ENCODE measurements around the gene RLBP1.
"Not testable (repeated sequence)": the region's sequence is repeated elsewhere in the genome, so short reads cannot be mapped to it uniquely, and the experiment has no call there.

RLBP1 gene

GRCh38 chr15:89221543-89221942 lies at the start of gene RLBP1:
Gene RLBP1, minus strand, starts transcription at chr15:89221579. Its CDS starts 2,604 bp downstream, at chr15:89218975.
- DNase-seq (ENCODE audit: low read depth in 2 of 3, low spot score in 2 of 3) = no peak

GRCh38 chr15:89250142-89250541 lies 28.8 kb upstream of the RLBP1 start:
- DNase-seq (ENCODE audit: low read depth in 2 of 3, low spot score in 2 of 3) = not testable (repeated sequence)

- DNase-seq (ENCODE audit: low read depth in 2 of 3, low spot score in 2 of 3) = no peak
These were observed 27.2 kb upstream of the RLBP1 start for GRCh38 chr15:89248584-89248983.

- no peak for DNase-seq (ENCODE audit: low read depth in 2 of 3, low spot score in 2 of 3)
These were observed 26.1 kb upstream of the RLBP1 start for GRCh38 chr15:89247446-89247845.

GRCh38 chr15:89244574-89244903 lies 23.2 kb upstream of the RLBP1 start:
- DNase-seq (ENCODE audit: low read depth in 2 of 3, low spot score in 2 of 3) = no peak

GRCh38 chr15:89243691-89244573 lies 22.6 kb upstream of the RLBP1 start, which contains the start of gene FANCI:
Gene FANCI, plus strand, starts transcription at chr15:89243979. Its CDS starts 3,669 bp downstream, at chr15:89247648.
- peak; percentile 93 to 97 (median 96) for DNase-seq (ENCODE audit: low read depth in 2 of 3, low spot score in 2 of 3)

- DNase-seq (ENCODE audit: low read depth in 2 of 3, low spot score in 2 of 3) = no peak
These were observed 21.8 kb upstream of the RLBP1 start for GRCh38 chr15:89243046-89243690.

- not testable (repeated sequence) for DNase-seq (ENCODE audit: low read depth in 2 of 3, low spot score in 2 of 3)
These were observed 18.8 kb upstream of the RLBP1 start for GRCh38 chr15:89239883-89240810.

- no peak for DNase-seq (ENCODE audit: low read depth in 2 of 3, low spot score in 2 of 3)
These were observed 10.5 kb upstream of the RLBP1 start for GRCh38 chr15:89231832-89232231.

- no peak for DNase-seq (ENCODE audit: low read depth in 2 of 3, low spot score in 2 of 3)
These were observed 8.9 kb upstream of the RLBP1 start for GRCh38 chr15:89230277-89230676.

- DNase-seq (ENCODE audit: low read depth in 2 of 3, low spot score in 2 of 3) = no peak
These were observed 6.0 kb upstream of the RLBP1 start for GRCh38 chr15:89227425-89227824.

GRCh38 chr15:89226359-89227221 lies 5.2 kb upstream of the RLBP1 start:
- DNase-seq (ENCODE audit: low read depth in 2 of 3, low spot score in 2 of 3) = no peak

GRCh38 chr15:89225588-89225987 lies 4.2 kb upstream of the RLBP1 start:
- no peak for DNase-seq (ENCODE audit: low read depth in 2 of 3, low spot score in 2 of 3)

GRCh38 chr15:89218531-89218930 lies 2.8 kb downstream of the RLBP1 start:
- DNase-seq (ENCODE audit: low read depth in 2 of 3, low spot score in 2 of 3) = no peak

- no peak for DNase-seq (ENCODE audit: low read depth in 2 of 3, low spot score in 2 of 3)
These were observed 3.5 kb downstream of the RLBP1 start for GRCh38 chr15:89217686-89218376.

GRCh38 chr15:89217031-89217430 lies 4.3 kb downstream of the RLBP1 start:
- no peak for DNase-seq (ENCODE audit: low read depth in 2 of 3, low spot score in 2 of 3)

- DNase-seq (ENCODE audit: low read depth in 2 of 3, low spot score in 2 of 3) = no peak
These were observed 5.8 kb downstream of the RLBP1 start for GRCh38 chr15:89215627-89216026.

GRCh38 chr15:89211678-89212170 lies 9.7 kb downstream of the RLBP1 start:
- no peak for DNase-seq (ENCODE audit: low read depth in 2 of 3, low spot score in 2 of 3)

- no peak for DNase-seq (ENCODE audit: low read depth in 2 of 3, low spot score in 2 of 3)
These were observed 12.3 kb downstream of the RLBP1 start for GRCh38 chr15:89209057-89209456.

GRCh38 chr15:89208256-89208655 lies 13.1 kb downstream of the RLBP1 start:
- DNase-seq (ENCODE audit: low read depth in 2 of 3, low spot score in 2 of 3) = no peak
